ENCODE data around the gene PACRG.

Gene PACRG

DNA sequence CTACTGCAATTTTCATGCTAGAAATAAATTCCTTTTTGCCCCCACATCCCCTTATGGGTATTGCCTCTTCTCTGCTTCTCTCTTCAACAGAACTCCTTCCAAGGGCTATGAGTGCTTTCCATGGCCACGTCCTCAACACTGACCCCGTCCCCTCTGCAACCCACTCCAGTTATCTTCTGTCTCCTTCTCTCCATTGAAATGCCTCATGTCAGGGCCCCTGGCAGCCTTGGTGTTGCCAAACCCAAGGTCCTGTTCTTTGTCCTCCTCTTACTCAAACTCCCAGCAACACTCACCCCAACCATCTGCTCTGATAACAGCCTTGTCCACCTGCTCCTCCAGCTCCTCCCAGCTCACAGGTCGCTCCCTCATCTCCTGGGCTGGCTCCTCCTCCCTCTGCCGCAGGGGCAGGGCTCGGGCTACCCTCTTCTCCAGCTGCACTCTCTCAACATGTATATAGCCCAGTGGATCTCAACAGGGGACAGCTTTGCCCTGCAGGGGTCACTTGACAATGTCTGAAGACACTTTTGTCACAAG, 490.7 kb downstream of the PACRG start:
- DNase-seq: no peak

DNA sequence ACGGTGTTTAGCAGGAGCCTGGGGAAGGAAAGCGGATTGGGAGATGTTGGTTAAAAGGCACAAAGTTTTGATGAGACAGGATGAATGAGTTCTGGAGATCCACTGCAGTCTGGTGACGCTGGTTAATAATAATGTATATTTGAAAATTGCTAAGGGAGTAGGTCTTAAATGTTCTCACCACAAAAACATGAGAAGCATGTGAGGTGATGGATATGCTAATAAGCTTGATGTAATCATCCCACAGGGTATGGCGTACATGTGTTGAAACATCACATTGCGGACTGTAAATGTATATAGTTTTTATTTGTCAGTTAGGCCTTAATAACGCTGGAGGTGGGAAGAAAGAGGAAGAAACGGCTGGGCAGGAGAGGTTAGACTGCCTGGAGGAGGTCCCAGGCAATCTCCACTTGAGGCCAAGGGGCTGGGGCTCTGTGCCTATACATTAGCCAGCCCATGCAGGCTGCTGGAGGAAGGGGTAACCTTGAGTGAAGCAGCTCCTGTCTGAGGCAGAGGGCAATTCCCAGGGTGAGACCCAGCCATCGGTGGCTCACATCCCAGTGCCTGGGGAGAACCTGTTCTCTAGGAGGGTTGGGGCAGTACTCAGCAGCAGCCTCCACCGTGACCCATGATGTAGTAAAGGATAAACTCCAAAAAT, 498.5 kb downstream of the PACRG start:
- no peak for DNase-seq

- DNase-seq: no peak
Observed at GRCh38 chr6:163226836-163227485, 499.2 kb downstream of the PACRG start.

- no peak for DNase-seq
Observed at GRCh38 chr6:163228041-163228440, 500.3 kb downstream of the PACRG start.

- no peak for DNase-seq
Observed at GRCh38 chr6:163229050-163229449, 501.3 kb downstream of the PACRG start.

- DNase-seq: no peak
Observed at GRCh38 chr6:163230901-163231300, 503.1 kb downstream of the PACRG start.

- no peak for DNase-seq
Observed at GRCh38 chr6:163231356-163232014, 503.7 kb downstream of the PACRG start.

GRCh38 chr6:163232015-163232523, 504.3 kb downstream of the PACRG start:
- DNase-seq: no peak

DNA sequence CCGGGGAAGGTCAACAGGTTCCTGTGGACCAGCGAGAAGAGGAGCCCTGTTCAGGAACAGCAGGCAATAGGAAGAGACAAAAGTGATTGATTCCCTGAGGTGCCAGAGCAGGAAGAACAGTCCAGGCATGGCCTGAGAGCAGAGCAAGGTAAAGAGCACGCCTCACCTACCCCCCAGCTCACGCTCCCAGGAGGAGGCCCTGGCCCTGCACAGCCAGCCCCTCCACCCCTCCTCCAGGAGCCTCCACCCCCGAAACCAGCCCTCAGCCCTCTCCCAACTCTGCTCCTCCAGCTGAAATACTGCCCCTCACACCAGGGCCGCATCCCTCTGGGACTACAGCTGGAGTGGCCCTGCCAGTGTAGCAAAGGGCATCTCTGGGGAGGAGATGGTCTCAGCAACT, 504.9 kb downstream of the PACRG start:
- DNase-seq: no peak

DNA sequence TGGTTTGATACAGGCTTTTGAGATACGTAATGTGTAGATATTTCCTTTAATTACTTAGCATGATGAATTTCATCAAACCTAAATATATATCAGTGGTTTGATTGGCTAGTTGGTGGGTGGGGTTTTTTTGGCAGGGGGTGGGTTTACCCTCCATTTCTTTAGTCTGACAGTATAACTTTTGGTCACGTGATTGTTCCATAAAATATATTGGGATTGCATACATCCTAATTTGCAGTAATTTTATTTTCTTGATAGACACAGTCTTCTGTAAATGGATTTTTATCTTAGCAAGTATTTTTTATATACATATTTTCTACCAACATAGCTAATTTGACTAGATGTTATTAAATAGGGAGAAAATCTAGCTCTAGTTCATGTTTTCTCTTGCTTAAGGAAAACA, 509.3 kb downstream of the PACRG start:
- no peak for DNase-seq

DNA sequence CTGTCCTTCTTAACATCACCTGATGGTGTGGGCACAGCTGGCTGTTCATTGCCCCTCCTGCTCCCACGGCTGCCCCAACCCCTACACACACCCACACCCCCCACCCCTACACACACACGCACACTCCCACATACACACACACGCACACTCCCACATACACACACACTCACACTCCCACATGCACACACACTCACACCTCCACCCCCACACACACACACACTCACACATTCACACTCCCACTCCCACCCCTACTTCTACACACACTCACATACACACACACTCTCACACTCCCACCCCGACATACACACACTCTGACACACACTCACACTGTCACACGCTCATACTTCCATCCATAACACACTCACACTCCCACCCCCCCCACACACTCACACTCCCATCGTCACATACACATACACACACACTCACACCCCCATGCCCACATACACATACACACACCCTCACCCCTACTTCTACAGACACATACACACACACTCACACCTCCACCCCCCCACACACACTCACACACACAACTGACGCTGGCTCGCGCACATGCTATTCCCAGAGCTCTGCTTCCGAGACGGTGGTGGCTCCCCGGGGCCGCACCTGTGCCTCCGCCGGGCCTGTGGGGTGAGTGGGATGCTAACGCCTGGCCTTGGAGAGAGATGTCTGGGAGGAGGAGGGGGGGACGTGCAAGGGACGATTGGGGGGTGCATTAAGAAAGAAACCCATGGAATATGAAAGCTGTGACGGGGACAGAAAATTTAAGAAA, 512.0 kb downstream of the PACRG start:
- DNase-seq: no peak

- no peak for DNase-seq
Observed at GRCh38 chr6:163240556-163240955, 512.8 kb downstream of the PACRG start.

- DNase-seq: no peak
Observed at GRCh38 chr6:163241683-163242082, 513.9 kb downstream of the PACRG start.

DNA sequence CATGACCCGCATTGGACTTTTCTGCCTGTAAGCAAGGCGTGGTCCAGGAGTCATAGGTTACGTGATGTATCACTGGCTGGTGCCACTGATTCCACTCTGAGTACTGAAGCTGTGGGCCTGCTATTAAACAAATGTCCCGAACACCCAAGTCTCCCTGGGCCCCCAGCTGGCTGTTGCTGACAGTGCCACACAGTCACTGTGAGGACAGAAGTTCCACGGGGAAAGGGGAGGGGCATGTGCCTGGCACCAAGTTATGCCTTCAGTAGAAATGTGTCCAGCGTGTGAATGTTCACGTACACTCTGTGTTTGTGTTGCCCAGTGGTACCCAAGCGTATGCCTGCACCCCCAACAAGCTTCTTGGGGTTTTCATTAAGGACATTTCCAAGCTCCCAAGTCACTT, 515.3 kb downstream of the PACRG start:
- no peak for DNase-seq

DNA sequence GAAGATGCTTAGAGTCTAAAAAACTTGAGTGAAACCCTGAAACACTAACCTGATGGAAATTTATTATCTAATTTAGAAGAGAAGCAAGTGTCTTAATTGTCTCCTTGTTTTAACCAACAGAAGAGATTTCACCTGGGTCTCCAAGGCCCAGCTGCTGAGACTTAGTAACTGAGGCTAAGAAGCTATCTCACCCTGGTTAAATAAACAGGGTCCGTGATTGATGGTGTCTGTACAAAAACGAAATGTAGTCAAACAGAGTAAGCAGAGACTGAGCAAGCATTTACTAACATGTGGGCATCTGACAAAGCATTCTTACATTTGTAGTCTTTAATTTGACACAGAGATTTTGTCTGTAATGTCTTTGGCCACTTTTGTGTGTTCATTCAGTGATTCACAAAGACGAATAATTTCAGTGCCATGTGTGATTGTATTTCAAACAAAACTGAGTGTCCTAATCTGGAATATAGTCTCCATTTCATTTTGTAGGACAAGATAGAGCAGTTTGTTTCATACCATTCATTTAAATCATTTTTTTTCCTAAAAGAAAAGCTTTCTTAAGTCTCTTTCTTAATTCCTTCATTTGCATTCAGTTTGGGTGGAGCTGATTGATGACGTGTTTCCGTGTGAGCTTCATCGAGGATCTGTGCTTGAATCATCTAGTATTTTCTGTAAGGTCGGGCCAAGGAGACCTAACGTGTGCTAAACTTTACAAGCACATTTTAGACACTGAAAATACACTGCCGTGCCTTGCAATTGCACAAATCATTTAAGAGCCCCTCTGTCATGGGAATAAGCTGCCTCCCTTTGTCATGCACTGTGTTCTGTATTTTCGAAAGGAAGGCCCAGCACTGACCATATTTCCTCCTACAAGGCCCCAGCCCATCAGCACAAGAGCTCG, 516.2 kb downstream of the PACRG start:
- DNase-seq: no peak

- no peak for DNase-seq
Observed at GRCh38 chr6:163248051-163248450, 520.3 kb downstream of the PACRG start.

DNA sequence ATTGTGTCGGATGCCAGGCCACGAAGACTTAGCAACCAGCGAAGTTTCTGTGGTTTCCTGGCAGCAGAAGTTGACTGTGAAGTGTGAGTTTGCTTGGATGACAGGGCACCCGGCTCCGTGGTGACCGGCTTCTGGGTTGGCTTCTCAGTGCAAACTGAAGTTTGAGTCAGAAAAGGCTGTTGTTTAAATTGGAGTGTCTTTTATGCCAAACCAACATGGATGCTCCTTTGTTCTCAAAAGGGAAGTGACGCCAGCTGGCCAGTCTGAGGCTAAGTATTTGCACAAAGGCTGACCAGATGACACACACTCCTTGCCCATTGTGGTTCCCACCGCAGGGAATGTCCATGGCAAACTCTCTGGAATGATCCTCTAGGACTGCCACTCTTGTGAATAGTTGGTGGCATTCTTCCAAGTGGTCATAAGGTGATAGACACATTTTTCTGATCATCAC, 521.9 kb downstream of the PACRG start:
- DNase-seq: no peak

GRCh38 chr6:163250116-163250515, 522.3 kb downstream of the PACRG start:
- DNase-seq: no peak

DNA sequence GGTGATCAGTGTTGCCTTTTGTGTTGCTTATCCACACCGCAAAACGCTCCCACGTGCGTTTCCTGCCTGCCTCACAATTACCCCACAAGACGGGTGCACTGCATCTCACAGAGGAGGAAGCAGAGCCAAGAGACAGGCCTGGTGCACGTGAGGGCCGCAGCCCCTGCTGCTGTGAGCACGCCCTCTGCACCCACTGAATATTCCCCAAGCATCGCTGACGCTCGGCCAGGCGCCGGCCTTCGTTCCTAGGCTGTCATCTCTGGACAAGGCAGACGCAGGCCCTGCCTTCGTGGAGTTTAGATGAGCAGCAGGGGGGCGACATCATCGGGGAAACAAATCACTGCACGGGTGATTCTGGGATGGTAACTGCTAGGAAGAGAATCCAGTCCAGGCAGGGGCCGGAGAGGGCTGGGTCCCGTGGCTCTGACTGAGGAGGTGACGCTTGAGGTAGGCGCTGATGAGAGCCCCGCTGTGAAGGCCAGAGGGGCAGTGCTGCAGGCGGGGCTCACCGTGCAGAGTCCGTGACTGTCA, 524.4 kb downstream of the PACRG start:
- no peak for DNase-seq

DNA sequence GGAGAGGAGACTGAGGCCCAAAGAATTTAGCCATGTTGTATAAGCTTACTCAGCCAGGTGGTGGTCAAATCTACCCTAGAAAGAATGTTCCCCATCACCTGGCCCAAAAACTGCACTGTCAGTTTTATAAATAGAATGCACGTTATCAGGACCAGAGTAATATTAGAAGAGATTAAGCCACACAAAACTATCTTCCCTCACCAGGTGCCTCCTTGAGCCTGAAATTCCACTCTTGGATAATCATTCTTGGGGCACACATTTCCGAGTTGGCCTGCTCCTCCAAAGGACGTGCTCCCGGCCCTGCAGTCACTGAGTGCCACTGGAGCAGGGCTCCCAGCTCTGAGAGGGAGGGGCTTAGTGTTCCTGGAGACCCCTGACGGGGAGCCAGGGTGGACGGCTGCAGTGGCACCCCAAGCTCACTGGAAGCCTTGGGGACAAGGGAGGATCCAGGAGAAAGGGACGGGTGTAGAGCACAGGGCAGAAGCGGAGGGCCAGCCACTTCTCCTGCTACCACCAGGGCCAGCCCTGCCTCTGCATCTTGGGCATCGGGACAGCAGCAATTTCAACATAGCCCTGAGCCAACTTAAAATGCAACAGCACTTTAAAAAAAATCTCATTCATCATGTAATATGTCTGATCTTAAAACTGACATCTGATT, 525.9 kb downstream of the PACRG start:
- DNase-seq: no peak

- DNase-seq: no peak
Observed at GRCh38 chr6:163254341-163254835, 526.6 kb downstream of the PACRG start.

All from right forelimb (tissue), 1 donor.